HCT116 (cell line): ENCODE measurements around the gene DOCK4. TPM values are rescaled to one million over a fixed set of nuclear protein-coding genes. Genes with fewer than 3 reads are reported as not detected.

Source experiments
- ATAC-seq: fragments of 200-7000 bp; cut with Tn5 transposase; 2 replicates; pipeline ENCODE4 v1.9.1; 2020; ENCODE audit warnings: mild to moderate bottlenecking, moderate library complexity
- BruUV-seq: library from RNA; stranded (reverse); fragments of 400-500 nt; replicated peaks from 2 replicates; lab custom pipeline; 2021; lab: Mats Ljungman, UMichigan
- CTCF ChIA-PET: fragments of 300-600 bp; sonication (Branson Sonifier 250); formaldehyde crosslinking; loops from one replicate; lab custom pipeline; 2021; ENCODE audit warnings: antibody characterized with exemption; lab: Charles Lee
- POLR2A ChIA-PET: fragments of 300-600, 350-600 bp; sonication (Branson Sonifier 250); formaldehyde crosslinking; loops from one replicate; lab custom pipeline; 2021; ENCODE audit warnings: antibody characterized with exemption; lab: Charles Lee
- RAD21 ChIA-PET, 2 experiments: fragments of 300-600 bp; sonication (Branson Sonifier 250); formaldehyde crosslinking; loops; one replicate each; lab custom pipeline; 2023; ENCODE audit warnings: low total read pairs in 2 of 2; ENCODE audit not compliant: uncharacterized antibody in 2 of 2, unreplicated experiment in 2 of 2, low non-redundant PET in 1 of 2; lab: Charles Lee
- DNase-seq: peaks from one replicate; pipeline ENCODE4 v3.0.0-alpha.2; 2010; ENCODE audit warnings: low read depth, low spot score
- H2AFZ ChIP-seq: fragments of 200-600 bp; shearing (Covaris generic), sonication (generic); 2 replicates; pipeline ENCODE4 v1.6.1; 2017; ENCODE audit warnings: low read depth, mixed run types, mixed read lengths, antibody characterized with exemption, low read length; ENCODE audit not compliant: poor library complexity, severe bottlenecking
- H3K27ac ChIP-seq: 2 replicates; pipeline ENCODE4 v1.5.1; 2012; ENCODE audit warnings: low read depth, low read length
- H3K27me3 ChIP-seq: fragments of 200-600 bp; sonication (generic); 2 replicates; pipeline ENCODE4 v1.6.1; 2016; ENCODE audit warnings: mixed run types, low read length, mixed read lengths; ENCODE audit not compliant: insufficient read depth
- H3K36me3 ChIP-seq, 2 experiments: fragments of 200-500 bp in 1 of 2; fragments of 200-600 bp in 1 of 2; sonication (Bioruptor generic) in 1 of 2; sonication (generic) in 1 of 2; 2 replicates each; pipeline versions ENCODE4 v1.5.1 to v1.6.1; 2014 to 2016; ENCODE audit warnings: low read length in 2 of 2, inconsistent platforms in 1 of 2, mixed read lengths in 1 of 2, mixed run types in 1 of 2; ENCODE audit not compliant: insufficient read depth in 2 of 2, control insufficient read depth in 1 of 2
- H3K4me1 ChIP-seq, 2 experiments: fragments of 200-600 bp in 1 of 2; sonication (generic) in 1 of 2; 2 replicates each; pipeline versions ENCODE4 v1.5.1 to v1.6.1; 2012 to 2017; ENCODE audit warnings: low read length in 2 of 2, inconsistent platforms in 1 of 2, mild to moderate bottlenecking in 1 of 2, mixed read lengths in 1 of 2, mixed run types in 1 of 2, moderate library complexity in 1 of 2; ENCODE audit not compliant: insufficient read depth in 2 of 2, control insufficient read depth in 1 of 2
- H3K4me2 ChIP-seq: fragments of 200-600 bp; sonication (generic); 2 replicates; pipeline ENCODE4 v1.6.1; 2017; ENCODE audit warnings: mixed run types, low read length, mixed read lengths
- H3K4me3 ChIP-seq, 2 experiments: fragments of 200-600 bp in 1 of 2; sonication (generic) in 1 of 2; replicated peaks in 1 of 2; 2 replicates each; pipeline ENCODE4 v1.5.1; 2011 to 2016; ENCODE audit warnings: low read length in 2 of 2, control low read depth in 1 of 2, low read depth in 1 of 2, mild to moderate bottlenecking in 1 of 2, mixed read lengths in 1 of 2, mixed run types in 1 of 2
- H3K79me2 ChIP-seq: fragments of 200-600 bp; sonication (generic); 2 replicates; pipeline ENCODE4 v1.6.1; 2017; ENCODE audit warnings: mild to moderate bottlenecking, mixed run types, low read length, moderate library complexity, mixed read lengths; ENCODE audit not compliant: insufficient read depth
- H3K9ac ChIP-seq: fragments of 200-600 bp; sonication (generic); 2 replicates; pipeline ENCODE4 v1.6.1; 2016; ENCODE audit warnings: low read length, mixed read lengths
- H3K9me2 ChIP-seq: fragments of 200-600 bp; sonication (generic), shearing (Covaris generic); 2 replicates; pipeline ENCODE4 v1.6.1; 2017; ENCODE audit warnings: mixed run types, mild to moderate bottlenecking, moderate library complexity; ENCODE audit not compliant: insufficient read depth
- H3K9me3 ChIP-seq, 2 experiments: fragments of 200-500 bp in 1 of 2; fragments of 200-600 bp in 1 of 2; sonication (Bioruptor generic) in 1 of 2; sonication (generic) in 1 of 2; 2 replicates each; pipeline ENCODE4 v1.6.1; 2014 to 2017; ENCODE audit warnings: low read length in 2 of 2, mixed read lengths in 2 of 2, inconsistent platforms in 1 of 2, low read depth in 1 of 2, mild to moderate bottlenecking in 1 of 2, mixed run types in 1 of 2, moderate library complexity in 1 of 2; ENCODE audit not compliant: control insufficient read depth in 1 of 2, insufficient read depth in 1 of 2
- H4K20me1 ChIP-seq: fragments of 200-600 bp; sonication (generic), shearing (Covaris generic); 2 replicates; pipeline ENCODE4 v1.6.1; 2017; ENCODE audit warnings: mixed run types, mild to moderate bottlenecking, moderate library complexity; ENCODE audit not compliant: insufficient read depth
- CBX3 ChIP-seq: IDR thresholded peaks from 2 replicates; pipeline ENCODE4 v1.6.1; 2012; ENCODE audit warnings: low read depth
- CEBPB ChIP-seq: IDR thresholded peaks from 2 replicates; pipeline ENCODE4 v1.6.1; 2012; ENCODE audit warnings: low read depth
- ELF1 ChIP-seq: IDR thresholded peaks from 2 replicates; pipeline ENCODE4 v1.6.1; 2012; ENCODE audit warnings: low read depth, borderline replicate concordance
- POLR2AphosphoS5 ChIP-seq: IDR thresholded peaks from 2 replicates; pipeline ENCODE4 v1.6.1; 2011; ENCODE audit warnings: mild to moderate bottlenecking, low read depth, low read length, moderate library complexity
- RAD21 ChIP-seq: IDR thresholded peaks from 2 replicates; pipeline ENCODE4 v1.6.1; 2012; ENCODE audit warnings: low read depth, mild to moderate bottlenecking
- SP1 ChIP-seq: IDR thresholded peaks from 2 replicates; pipeline ENCODE4 v1.6.1; 2012; ENCODE audit warnings: low read depth
- TCF7L2 ChIP-seq: IDR thresholded peaks from 2 replicates; pipeline ENCODE4 v1.7.0; 2011; ENCODE audit warnings: borderline replicate concordance, inconsistent platforms; ENCODE audit not compliant: insufficient read depth, insufficient read length; ENCODE audit errors: extremely low read depth
- ZFX ChIP-seq: fragments of 450-650 bp; IDR thresholded peaks from 2 replicates; pipeline ENCODE4 v1.6.1; 2017
- ZNF274 ChIP-seq: fragments of 200-500 bp; sonication (Bioruptor generic); IDR thresholded peaks from 2 replicates; pipeline ENCODE4 v1.6.1; 2014; ENCODE audit warnings: mild to moderate bottlenecking, low read depth, low read length, inconsistent platforms
- intact Hi-C: fragments of 100-400 bp; cut with micrococcal nuclease; formaldehyde crosslinking; loops from 2 replicates; pipeline ENCODE4 v1.10.0; 2022
- total RNA-seq: library from RNA; stranded (reverse); gene quantifications from one replicate; pipeline ENCODE4 v1.2.1, GENCODE V29; 2021; ENCODE audit not compliant: unreplicated experiment
- TF ChIP-seq, protein P1 (sequence below), 3 experiments: fragments of 200-600 bp in 1 of 3; sonication (generic) in 1 of 3; IDR thresholded peaks in 2 of 3; conservative IDR thresholded peaks in 1 of 3; 2 replicates each; pipeline ENCODE4 v1.5.1; 2012 to 2017; ENCODE audit warnings: low read depth in 2 of 3, low read length in 2 of 3, antibody characterized with exemption in 1 of 3, borderline replicate concordance in 1 of 3, control low read depth in 1 of 3, mild to moderate bottlenecking in 1 of 3, mixed read lengths in 1 of 3, mixed run types in 1 of 3, moderate library complexity in 1 of 3; ENCODE audit not compliant: insufficient read depth in 1 of 3
- TF ChIP-seq, protein P2 (sequence below): IDR thresholded peaks from 2 replicates; pipeline ENCODE4 v1.6.1; 2012; ENCODE audit warnings: low read depth
- TF ChIP-seq, protein P3 (sequence below): IDR thresholded peaks from 2 replicates; pipeline ENCODE4 v1.6.1; 2012

DOCK4 gene
- total RNA-seq, 1 experiment from 2014 or later = 2.2 TPM

DNA sequence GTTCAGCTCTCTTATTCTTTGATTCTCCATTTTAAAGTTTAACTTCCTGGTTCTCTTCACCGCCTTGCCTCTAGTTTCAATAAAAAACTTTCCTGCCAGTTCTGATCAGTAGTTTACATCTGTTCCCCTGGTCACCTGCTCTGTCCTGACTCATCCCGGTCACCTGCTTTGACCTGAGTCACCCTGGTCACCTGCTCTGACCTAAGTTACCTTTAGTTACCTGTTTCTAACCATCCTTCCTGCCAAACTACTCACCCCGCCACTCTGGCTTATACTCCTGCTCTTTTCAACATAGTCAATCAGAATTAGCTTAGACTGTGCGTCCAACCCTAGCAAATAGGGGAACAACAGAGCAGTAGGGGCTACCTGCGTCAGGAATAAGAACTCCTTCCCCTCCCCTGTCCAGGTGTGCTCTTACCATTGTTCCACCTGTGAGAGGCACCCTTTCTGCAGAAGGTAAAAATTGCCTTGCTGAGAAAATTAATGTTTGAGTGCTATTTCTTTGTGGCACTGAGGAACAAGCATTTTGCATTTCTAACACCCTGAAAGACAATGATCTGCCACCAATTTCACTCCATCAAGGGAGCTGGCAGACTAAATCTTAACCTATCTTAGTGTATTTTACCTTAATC, 263.6 kb downstream of the DOCK4 start:
- TF ChIP-seq CBX3 = peak; percentile 70
- no peak for TF ChIP-seq ZFX
- H3K27me3 ChIP-seq = no peaks in the 10 kb centered on the region
- H4K20me1 ChIP-seq = no peaks in the 10 kb centered on the region
- H3K4me1 ChIP-seq = no peaks in the 10 kb centered on the region
- BruUV-seq = no TSS peak
- ATAC-seq = no peak
- ChIA-PET CTCF (no interaction called here), RAD21 (no interaction called here), POLR2A (no interaction called here)
- no peak overlapping the region for H3K27ac ChIP-seq
- intact Hi-C loops = no loop called here
- no peak for DNase-seq
- H3K9me3 ChIP-seq = peaks cover 4 to 15% of the 10 kb centered on the region in 2 experiments; a peak in 2 of 4 replicates
- H3K4me3 ChIP-seq = no peak overlapping the region
- no peak overlapping the region for H3K9ac ChIP-seq
- no peaks in the 10 kb centered on the region for H3K9me2 ChIP-seq
- H3K79me2 ChIP-seq = no peaks in the 10 kb centered on the region
- H2AFZ ChIP-seq = no peak overlapping the region
- H3K36me3 ChIP-seq = no peaks in the 10 kb centered on the region
- no peak overlapping the region for H3K4me2 ChIP-seq

DNA sequence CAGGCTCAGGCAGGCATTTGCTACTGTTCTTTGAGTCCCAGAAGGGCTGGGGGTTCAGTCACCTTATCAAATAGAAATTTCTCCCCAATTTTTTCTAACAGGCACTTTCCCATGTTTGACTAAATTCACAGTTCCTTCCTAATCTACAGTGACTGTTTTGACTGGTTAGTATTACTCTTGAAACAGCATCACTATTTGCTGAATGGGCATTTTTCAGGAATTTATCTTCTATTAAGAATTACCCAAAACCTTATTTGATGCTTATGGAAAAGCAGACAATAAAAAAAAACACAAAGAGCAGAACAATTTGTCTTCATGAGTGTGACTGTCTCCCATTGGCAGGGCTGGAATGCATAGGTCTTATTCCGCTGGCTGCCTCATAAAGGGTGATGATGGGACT, 269.0 kb downstream of the DOCK4 start:
- H2AFZ ChIP-seq = no peak overlapping the region
- H3K27ac ChIP-seq = no peak overlapping the region
- H3K9me3 ChIP-seq = peaks cover 0 to 6% of the 10 kb centered on the region in 2 experiments; a peak in 2 of 4 replicates
- H3K36me3 ChIP-seq = no peaks in the 10 kb centered on the region
- no peaks in the 10 kb centered on the region for H3K79me2 ChIP-seq
- ChIA-PET RAD21 (no interaction called here), CTCF (no interaction called here), POLR2A (no interaction called here)
- no peak for TF ChIP-seq CEBPB
- no peak for TF ChIP-seq TCF7L2
- TF ChIP-seq ZNF274 = no peak
- TF ChIP-seq, protein P1, sequence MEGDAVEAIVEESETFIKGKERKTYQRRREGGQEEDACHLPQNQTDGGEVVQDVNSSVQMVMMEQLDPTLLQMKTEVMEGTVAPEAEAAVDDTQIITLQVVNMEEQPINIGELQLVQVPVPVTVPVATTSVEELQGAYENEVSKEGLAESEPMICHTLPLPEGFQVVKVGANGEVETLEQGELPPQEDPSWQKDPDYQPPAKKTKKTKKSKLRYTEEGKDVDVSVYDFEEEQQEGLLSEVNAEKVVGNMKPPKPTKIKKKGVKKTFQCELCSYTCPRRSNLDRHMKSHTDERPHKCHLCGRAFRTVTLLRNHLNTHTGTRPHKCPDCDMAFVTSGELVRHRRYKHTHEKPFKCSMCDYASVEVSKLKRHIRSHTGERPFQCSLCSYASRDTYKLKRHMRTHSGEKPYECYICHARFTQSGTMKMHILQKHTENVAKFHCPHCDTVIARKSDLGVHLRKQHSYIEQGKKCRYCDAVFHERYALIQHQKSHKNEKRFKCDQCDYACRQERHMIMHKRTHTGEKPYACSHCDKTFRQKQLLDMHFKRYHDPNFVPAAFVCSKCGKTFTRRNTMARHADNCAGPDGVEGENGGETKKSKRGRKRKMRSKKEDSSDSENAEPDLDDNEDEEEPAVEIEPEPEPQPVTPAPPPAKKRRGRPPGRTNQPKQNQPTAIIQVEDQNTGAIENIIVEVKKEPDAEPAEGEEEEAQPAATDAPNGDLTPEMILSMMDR (IDR thresholded peaks at IDR 0.05 in 2 of 3, conservative IDR thresholded peaks at IDR 0.05 in 1 of 3; ENCODE audit: borderline replicate concordance in 1 of 3, insufficient read depth in 1 of 3, low read depth in 2 of 3, low read length in 2 of 3) = no peak
- TF ChIP-seq CBX3 = no peak
- TF ChIP-seq RAD21 = no peak
- TF ChIP-seq POLR2AphosphoS5 = no peak
- TF ChIP-seq ELF1 = no peak
- TF ChIP-seq, protein P2, sequence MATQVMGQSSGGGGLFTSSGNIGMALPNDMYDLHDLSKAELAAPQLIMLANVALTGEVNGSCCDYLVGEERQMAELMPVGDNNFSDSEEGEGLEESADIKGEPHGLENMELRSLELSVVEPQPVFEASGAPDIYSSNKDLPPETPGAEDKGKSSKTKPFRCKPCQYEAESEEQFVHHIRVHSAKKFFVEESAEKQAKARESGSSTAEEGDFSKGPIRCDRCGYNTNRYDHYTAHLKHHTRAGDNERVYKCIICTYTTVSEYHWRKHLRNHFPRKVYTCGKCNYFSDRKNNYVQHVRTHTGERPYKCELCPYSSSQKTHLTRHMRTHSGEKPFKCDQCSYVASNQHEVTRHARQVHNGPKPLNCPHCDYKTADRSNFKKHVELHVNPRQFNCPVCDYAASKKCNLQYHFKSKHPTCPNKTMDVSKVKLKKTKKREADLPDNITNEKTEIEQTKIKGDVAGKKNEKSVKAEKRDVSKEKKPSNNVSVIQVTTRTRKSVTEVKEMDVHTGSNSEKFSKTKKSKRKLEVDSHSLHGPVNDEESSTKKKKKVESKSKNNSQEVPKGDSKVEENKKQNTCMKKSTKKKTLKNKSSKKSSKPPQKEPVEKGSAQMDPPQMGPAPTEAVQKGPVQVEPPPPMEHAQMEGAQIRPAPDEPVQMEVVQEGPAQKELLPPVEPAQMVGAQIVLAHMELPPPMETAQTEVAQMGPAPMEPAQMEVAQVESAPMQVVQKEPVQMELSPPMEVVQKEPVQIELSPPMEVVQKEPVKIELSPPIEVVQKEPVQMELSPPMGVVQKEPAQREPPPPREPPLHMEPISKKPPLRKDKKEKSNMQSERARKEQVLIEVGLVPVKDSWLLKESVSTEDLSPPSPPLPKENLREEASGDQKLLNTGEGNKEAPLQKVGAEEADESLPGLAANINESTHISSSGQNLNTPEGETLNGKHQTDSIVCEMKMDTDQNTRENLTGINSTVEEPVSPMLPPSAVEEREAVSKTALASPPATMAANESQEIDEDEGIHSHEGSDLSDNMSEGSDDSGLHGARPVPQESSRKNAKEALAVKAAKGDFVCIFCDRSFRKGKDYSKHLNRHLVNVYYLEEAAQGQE = no peak
- no peak for TF ChIP-seq SP1
- TF ChIP-seq, protein P3, sequence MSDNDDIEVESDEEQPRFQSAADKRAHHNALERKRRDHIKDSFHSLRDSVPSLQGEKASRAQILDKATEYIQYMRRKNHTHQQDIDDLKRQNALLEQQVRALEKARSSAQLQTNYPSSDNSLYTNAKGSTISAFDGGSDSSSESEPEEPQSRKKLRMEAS = no peak
- intact Hi-C loops = no loop called here
- BruUV-seq = no TSS peak
- H3K4me1 ChIP-seq = no peaks in the 10 kb centered on the region
- H3K4me3 ChIP-seq = no peak overlapping the region
- ATAC-seq = no peak
- H3K4me2 ChIP-seq = no peak overlapping the region
- no peaks in the 10 kb centered on the region for H4K20me1 ChIP-seq
- DNase-seq = no peak
- no peak overlapping the region for H3K9ac ChIP-seq
- H3K9me2 ChIP-seq = no peaks in the 10 kb centered on the region
- no peaks in the 10 kb centered on the region for H3K27me3 ChIP-seq
